Measurements from ENCODE around the gene SH3RF3. TPM values are rescaled to one million over a fixed set of nuclear protein-coding genes. Genes with fewer than 3 reads are reported as not detected.

The SH3RF3 gene
- total and polyA plus RNA-seq, 2 of the 13 experiments (the other 11 are each of a cell fraction or from before 2014, with no cell fraction given): 0.04 TPM; not detected in 1

GRCh38 chr2:109305490-109306167, 176.6 kb downstream of the SH3RF3 start (continued):
- no peak for TF ChIP-seq ZNF691 (CRISPR knock-in tag; IDR thresholded peaks at IDR 0.05; ENCODE audit: borderline replicate concordance, low read depth)
- TF ChIP-seq MAF1 (CRISPR knock-in tag; IDR thresholded peaks at IDR 0.05; ENCODE audit: borderline replicate concordance): no peak
- TF ChIP-seq, protein P1, sequence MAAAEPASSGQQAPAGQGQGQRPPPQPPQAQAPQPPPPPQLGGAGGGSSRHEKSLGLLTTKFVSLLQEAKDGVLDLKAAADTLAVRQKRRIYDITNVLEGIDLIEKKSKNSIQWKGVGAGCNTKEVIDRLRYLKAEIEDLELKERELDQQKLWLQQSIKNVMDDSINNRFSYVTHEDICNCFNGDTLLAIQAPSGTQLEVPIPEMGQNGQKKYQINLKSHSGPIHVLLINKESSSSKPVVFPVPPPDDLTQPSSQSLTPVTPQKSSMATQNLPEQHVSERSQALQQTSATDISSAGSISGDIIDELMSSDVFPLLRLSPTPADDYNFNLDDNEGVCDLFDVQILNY (CRISPR knock-in tag; conservative IDR thresholded peaks at IDR 0.05): no peak

DNA sequence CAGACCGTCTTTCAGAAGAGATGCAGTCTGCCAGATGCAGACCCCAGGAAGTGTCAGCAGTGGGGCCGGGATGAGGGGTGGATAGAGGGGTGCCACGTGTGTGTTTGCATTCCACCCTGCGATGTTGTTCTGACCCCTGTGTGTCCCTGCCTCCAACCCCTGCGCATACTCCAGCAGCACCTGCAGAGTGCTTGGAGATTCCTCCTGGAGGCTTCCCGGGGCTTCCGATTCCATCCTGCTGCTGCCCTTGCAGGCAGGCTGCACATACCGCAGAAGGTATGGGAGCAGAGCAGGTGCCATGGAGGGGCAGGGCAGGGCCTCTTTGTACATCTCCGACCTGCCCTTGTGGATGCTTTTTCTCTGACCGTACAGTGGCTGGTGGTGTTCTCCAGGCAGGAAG, 177.2 kb downstream of the SH3RF3 start:
- Histone ChIP-seq H3K4me3 (replicated peaks in 1 of 3; ENCODE audit: insufficient read depth in 1 of 3, low read depth in 2 of 3, low read length in 3 of 3) (no peak overlapping the region), H3K79me2 (ENCODE audit: insufficient read depth, low read length) (no peaks in the 10 kb centered on the region), H4K20me1 (ENCODE audit: insufficient read depth, low read length) (no peaks in the 10 kb centered on the region), H3K27ac (ENCODE audit: extremely low read length, insufficient read depth, low read length) (no peak overlapping the region), H2AFZ (ENCODE audit: low read length) (no peak overlapping the region), H3K27me3 (ENCODE audit: control insufficient read depth in 1 of 2, insufficient read depth in 2 of 2, low read length in 2 of 2) (peaks cover 0 to 3% of the 10 kb centered on the region in 2 experiments; a peak in 2 of 5 replicates), H3K36me3 (replicated peaks in 1 of 2; ENCODE audit: control insufficient read depth in 1 of 2, insufficient read depth in 2 of 2, low read length in 2 of 2) (no peaks in the 10 kb centered on the region), H3K9me3 (ENCODE audit: low read length) (no peaks in the 10 kb centered on the region), H3K4me2 (ENCODE audit: low read depth, low read length) (no peak overlapping the region), H3K4me1 (ENCODE audit: insufficient read depth, low read length) (no peaks in the 10 kb centered on the region), H3K9ac (ENCODE audit: insufficient read depth, low read depth, low read length) (no peak overlapping the region)
- intact Hi-C loops (cut with micrococcal nuclease; ENCODE audit: unreplicated experiment): no loop called here
- POLR2A ChIA-PET: no interaction called here
- CTCF ChIA-PET (ENCODE audit: low intra/inter-chr PET ratio, low total read pairs): no interaction called here
- ATAC-seq (no peak; the same call in 2 of the 3 replicates), FAIRE-seq (no peak), DNase-seq (ENCODE audit: low spot score) (no peak)
- in situ Hi-C loops (cut with HindIII; ENCODE audit: extremely low pct_ligation_motif_present, low pct_unique_long_range_greater_than_20kb): no loop called here
- 68% methylated on average over 9 of the region's 10 CpGs for WGBS (ENCODE audit: low lambda C conversion rate)
- BruUV-seq (replicated peaks): no TSS peak
- TF ChIP-seq ZNF883 (CRISPR knock-in tag; IDR thresholded peaks at IDR 0.05; ENCODE audit: not compliant biosample characterization): no peak
- no peak for TF ChIP-seq ZNF225 (CRISPR knock-in tag; IDR thresholded peaks at IDR 0.05)
- no peak for TF ChIP-seq THYN1 (CRISPR knock-in tag; IDR thresholded peaks at IDR 0.05; ENCODE audit: borderline replicate concordance, low read depth)
